Measurements from ENCODE around the gene CERS5. TPM values are rescaled to one million over a fixed set of nuclear protein-coding genes. Genes with fewer than 3 reads are reported as not detected.

The CERS5 gene
- total RNA-seq, 2 experiments from 2014 or later, result 49.4 to 64.4 TPM

DNA sequence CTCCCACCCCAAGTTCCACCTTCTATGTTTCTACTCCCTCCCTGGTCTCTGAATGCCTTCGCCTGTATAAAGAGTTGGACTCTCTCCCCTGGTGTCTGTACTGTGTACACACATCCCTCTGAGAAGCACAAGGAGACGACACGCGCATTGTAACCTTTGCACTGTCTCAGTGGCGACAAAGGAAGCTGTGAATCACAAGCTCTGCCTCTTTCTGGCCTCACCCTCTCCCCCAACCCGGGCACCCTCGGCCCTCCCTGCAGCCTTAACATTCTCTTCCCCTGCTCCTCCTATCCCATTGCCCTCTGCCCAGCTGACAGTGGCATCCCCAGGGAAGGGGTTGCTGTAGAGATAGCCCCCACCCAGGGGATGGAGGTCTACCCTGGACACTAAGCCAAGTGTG lies 84.5 kb downstream of the CERS5 start:
- Mint-ChIP-seq H3K36me3 (ENCODE audit: low read depth) (peaks cover 3% of the 10 kb centered on the region), H3K9me3 (ENCODE audit: low read depth) (no peaks in the 10 kb centered on the region), H3K4me3 (no peak overlapping the region), H3K27ac (no peak overlapping the region), H3K27me3 (no peaks in the 10 kb centered on the region), H3K4me1 (peaks cover 25% of the 10 kb centered on the region)
- DNase-seq, result peak; percentile 47
- intact Hi-C loops (cut with DNase I, micrococcal nuclease), result loop anchor here in 1 of 2 experiments (10.0 kb wide), 1 partner anchor 232 kb away; no protein-coding TSS in a partner anchor
- ChIA-PET CTCF (interaction anchor here (0.8 to 4.4 kb wide), 9 partner anchors 8 to 116 kb away, joined by 3 to 38 read pairs (median 5); partner anchors contain the start of gene COX14), POLR2A (interaction anchor here (1.0 kb wide), 1 partner anchor 30 kb away, joined by 3 read pairs; no protein-coding TSS in a partner anchor)
- no peak for ATAC-seq

DNA sequence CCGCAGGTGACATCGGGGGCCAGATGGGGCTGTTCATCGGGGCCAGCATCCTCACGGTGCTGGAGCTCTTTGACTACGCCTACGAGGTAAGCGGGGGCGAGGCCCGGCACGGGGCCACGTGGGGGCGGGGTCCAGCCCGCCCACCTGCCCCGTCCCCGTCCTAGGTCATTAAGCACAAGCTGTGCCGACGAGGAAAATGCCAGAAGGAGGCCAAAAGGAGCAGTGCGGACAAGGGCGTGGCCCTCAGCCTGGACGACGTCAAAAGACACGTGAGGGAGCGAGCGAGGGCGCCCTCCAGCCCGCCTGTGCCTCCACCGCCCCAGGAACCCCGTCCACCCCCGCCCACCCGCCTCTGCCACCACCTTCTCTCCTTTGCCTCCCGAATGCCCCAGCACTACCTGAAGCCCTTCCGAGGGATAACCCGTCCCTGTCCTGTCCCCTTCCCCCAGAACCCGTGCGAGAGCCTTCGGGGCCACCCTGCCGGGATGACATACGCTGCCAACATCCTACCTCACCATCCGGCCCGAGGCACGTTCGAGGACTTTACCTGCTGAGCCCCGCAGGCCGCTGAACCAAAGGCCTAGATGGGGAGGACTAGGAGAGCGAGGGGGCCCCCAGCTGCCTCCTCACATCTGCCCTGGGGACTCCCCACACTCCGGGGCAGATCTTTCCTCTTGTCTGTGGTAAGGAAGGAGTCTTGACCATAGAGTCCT lies 85.9 kb downstream of the CERS5 start:
- H3K4me3 Mint-ChIP-seq, result no peak overlapping the region
- H3K27ac Mint-ChIP-seq, result no peak overlapping the region
- ATAC-seq (no peak), DNase-seq (no peak)
- POLR2A ChIA-PET, result no interaction called here
- intact Hi-C loops (cut with DNase I, micrococcal nuclease), result loop anchor here in 1 of 2 experiments (10.0 kb wide), 1 partner anchor 234 kb away; no protein-coding TSS in a partner anchor
- peaks cover 16% of the 10 kb centered on the region for H3K4me1 Mint-ChIP-seq
- peaks cover 3% of the 10 kb centered on the region for H3K36me3 Mint-ChIP-seq (ENCODE audit: low read depth)
- H3K27me3 Mint-ChIP-seq, result no peaks in the 10 kb centered on the region
- CTCF ChIA-PET, result interaction anchor here (4.4 kb wide), 1 partner anchor 10 kb away, joined by 38 read pairs; no protein-coding TSS in a partner anchor
- no peaks in the 10 kb centered on the region for H3K9me3 Mint-ChIP-seq (ENCODE audit: low read depth)

DNA sequence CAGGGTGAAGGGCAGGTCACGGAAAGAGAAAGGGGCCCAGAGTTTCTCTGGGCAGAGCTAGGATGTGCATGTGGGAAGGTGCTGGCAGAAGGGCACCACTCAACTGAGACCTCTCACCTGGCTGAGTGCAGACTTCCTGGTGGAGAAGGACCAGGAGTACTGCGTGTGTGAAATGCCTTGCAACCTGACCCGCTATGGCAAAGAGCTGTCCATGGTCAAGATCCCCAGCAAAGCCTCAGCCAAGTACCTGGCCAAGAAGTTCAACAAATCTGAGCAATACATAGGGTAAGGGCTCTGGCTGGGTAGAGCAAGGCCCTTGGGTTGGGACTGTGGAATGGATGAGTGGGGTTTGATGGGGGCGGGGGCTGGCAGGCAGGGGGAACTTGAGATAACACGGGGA lies 87.4 kb downstream of the CERS5 start:
- DNase-seq, result no peak
- Mint-ChIP-seq H3K36me3 (ENCODE audit: low read depth) (peaks cover 3% of the 10 kb centered on the region), H3K27ac (no peak overlapping the region), H3K27me3 (no peaks in the 10 kb centered on the region), H3K4me1 (peaks cover 10% of the 10 kb centered on the region), H3K4me3 (no peak overlapping the region), H3K9me3 (ENCODE audit: low read depth) (no peaks in the 10 kb centered on the region)
- intact Hi-C loops (cut with DNase I, micrococcal nuclease), result loop anchor here in 1 of 2 experiments (10.0 kb wide), 1 partner anchor 235 kb away; no protein-coding TSS in a partner anchor
- no peak for ATAC-seq
- ChIA-PET POLR2A (no interaction called here), CTCF (interaction anchor here (0.8 to 1.8 kb wide), 4 partner anchors 9 to 88 kb away, joined by 3 to 8 read pairs (median 6); partner anchors contain the start of gene CERS5)

Other genes with a start within 250 kb of the CERS5 start
- not detected for gene AQP2, start 216.6 kb downstream of the CERS5 start, total RNA-seq
- gene AQP5, start 205.5 kb downstream of the CERS5 start, total RNA-seq, result not detected
- not detected for gene AQP6, start 194.4 kb downstream of the CERS5 start, total RNA-seq
- 100 to 1,000 TPM in 1 of 2 experiments, 10 to 100 TPM in 1; 99.7 to 118 TPM for gene RACGAP1, start 141.9 kb downstream of the CERS5 start, total RNA-seq
- 1 to 10 TPM; 7.3 to 8.0 TPM for gene ASIC1, start 109.8 kb downstream of the CERS5 start, total RNA-seq
- 10 to 100 TPM; 51.8 to 76.6 TPM for gene SMARCD1, start 82.0 kb downstream of the CERS5 start, total RNA-seq
- gene GPD1, start 63.4 kb downstream of the CERS5 start, total RNA-seq, result under 1 TPM; 0.25 to 0.37 TPM
- gene COX14, start 55.1 kb downstream of the CERS5 start, total RNA-seq, result 10 to 100 TPM; 26.8 to 44.2 TPM
- 10 to 100 TPM; 69.7 to 90.4 TPM for gene LIMA1, start 116.2 kb upstream of the CERS5 start, total RNA-seq
- gene FAM186A, start 229.2 kb upstream of the CERS5 start, total RNA-seq, result not detected
- 10 to 100 TPM; 66.3 to 72.4 TPM for gene LARP4, start 233.5 kb upstream of the CERS5 start, total RNA-seq